HEK293 (cell line): ENCODE measurements around the gene KHDC1L.
"Not testable (repeated sequence)": the region's sequence is repeated elsewhere in the genome, so short reads cannot be mapped to it uniquely, and the experiment has no call there.

Experiments
- CTCF ChIP-seq: fragments of 450-650 bp; formaldehyde crosslinking; IDR thresholded peaks from 2 replicates; pipeline ENCODE4 v1.5.1; 2016; ENCODE audit warnings: missing biosample characterization, missing genetic modification characterization
- PATZ1 ChIP-seq: fragments of 450-650 bp; formaldehyde crosslinking; IDR thresholded peaks from 2 replicates; pipeline ENCODE4 v1.5.1; 2016; ENCODE audit warnings: missing biosample characterization, missing genetic modification characterization
- ZNF362 ChIP-seq: fragments of 450-650 bp; formaldehyde crosslinking; IDR thresholded peaks from 2 replicates; pipeline ENCODE4 v1.5.1; 2016; ENCODE audit warnings: missing biosample characterization, missing genetic modification characterization
- ZNF621 ChIP-seq: fragments of 450-650 bp; formaldehyde crosslinking; IDR thresholded peaks from 2 replicates; pipeline ENCODE4 v1.5.1; 2017; ENCODE audit warnings: missing biosample characterization, missing genetic modification characterization
- ZNF660 ChIP-seq: fragments of 450-650 bp; IDR thresholded peaks from 2 replicates; pipeline ENCODE4 v1.5.1; 2018; ENCODE audit warnings: missing biosample characterization, mild to moderate bottlenecking, missing genetic modification characterization

GRCh38 chr6:73269296-73269695, 44.0 kb upstream of the KHDC1L start:
- not testable (repeated sequence) for TF ChIP-seq ZNF621 (tag by site-specific recombination); ZNF362 (tag by site-specific recombination); CTCF (tag by site-specific recombination); PATZ1; ZNF660
